ENCODE data around the gene PARN. TPM values are rescaled to one million over a fixed set of nuclear protein-coding genes. Genes with fewer than 3 reads are reported as not detected.
"Not testable (repeated sequence)": the region's sequence is repeated elsewhere in the genome, so short reads cannot be mapped to it uniquely, and the experiment has no call there.

PARN gene
- total and polyA plus RNA-seq, 2 experiments from 2014 or later: 35.0 to 35.4 TPM

DNA sequence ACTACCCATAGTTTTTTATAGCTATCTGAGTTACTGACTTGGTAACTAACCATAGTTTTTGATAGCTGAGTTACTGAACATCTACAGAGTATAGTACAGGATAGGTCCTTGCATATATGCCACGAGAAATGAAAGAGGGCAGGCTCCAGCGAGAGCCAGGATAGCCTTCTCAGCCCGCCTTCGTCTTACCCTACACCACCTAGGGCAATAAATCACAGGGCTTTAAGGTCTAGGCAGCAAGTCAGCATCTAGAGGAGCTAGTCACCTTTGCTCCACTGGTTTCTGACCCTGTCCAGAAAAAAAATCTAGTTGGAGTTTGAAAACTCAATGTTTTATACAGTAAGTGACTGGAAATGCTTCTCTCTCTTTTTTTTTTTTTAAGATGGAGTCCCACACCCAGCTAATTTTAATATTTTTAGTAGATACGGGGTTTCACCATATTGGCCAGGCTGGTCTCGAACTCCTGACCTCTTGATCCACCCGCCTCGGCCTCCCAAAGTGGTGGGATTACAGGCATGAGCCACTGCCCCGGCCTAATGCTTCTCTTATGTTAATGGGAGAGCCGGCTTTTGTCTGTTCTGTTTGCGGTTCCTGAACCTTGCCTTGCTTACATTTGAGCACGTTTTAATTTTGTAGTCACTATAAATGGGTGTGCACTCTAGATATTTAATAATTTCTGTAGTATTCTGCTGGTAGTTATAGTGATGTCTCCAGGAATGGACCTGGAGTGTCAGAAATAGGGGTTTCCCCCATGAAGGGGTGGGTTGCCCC lies 5.5 kb upstream of the PARN start:
- no peak overlapping the region for H3K4me2 ChIP-seq (ENCODE audit: unreplicated experiment)
- no peak overlapping the region for H3K9ac ChIP-seq
- H3K79me2 ChIP-seq (ENCODE audit: insufficient read depth): peaks cover 88% of the 10 kb centered on the region
- no peak overlapping the region for H3K4me3 ChIP-seq
- no peak overlapping the region for H2AFZ ChIP-seq
- 0 out of 2 replicates have a peak, but pooled peaks cover 14% of the 10 kb centered on the region for H3K36me3 ChIP-seq (ENCODE audit: low read depth)
- no peak for DNase-seq
- no peak for TF ChIP-seq EZH2phosphoT487 (IDR thresholded peaks at IDR 0.05; ENCODE audit: insufficient read depth, low read depth)
- no peak for TF ChIP-seq EZH2 (IDR thresholded peaks at IDR 0.05; ENCODE audit: insufficient read depth, poor library complexity, severe bottlenecking)
- H3K27me3 ChIP-seq (replicated peaks; ENCODE audit: insufficient read depth): no peaks in the 10 kb centered on the region
- no peaks in the 10 kb centered on the region for H3K9me3 ChIP-seq (ENCODE audit: low read depth)
- in situ Hi-C loops (cut with MboI): no loop called here
- no peaks in the 10 kb centered on the region for H3K9me2 ChIP-seq (ENCODE audit: insufficient read depth)
- peaks cover 17% of the 10 kb centered on the region for H3K4me1 ChIP-seq (ENCODE audit: insufficient read depth)
- 78 to 79% methylated on average over 12 of the region's 12 CpGs for WGBS, 2 experiments (ENCODE audit: low coverage in 1 of 2, low lambda C conversion rate in 2 of 2, missing lambda C conversion rate in 2 of 2)
- H4K20me1 ChIP-seq (ENCODE audit: insufficient read depth): peaks cover 15% of the 10 kb centered on the region; the same call in 1 of the 2 replicates
- H3K27ac ChIP-seq: no peak overlapping the region
- peaks cover 4% of the 10 kb centered on the region; the same call in 1 of the 2 replicates for H3F3A ChIP-seq (ENCODE audit: insufficient read depth)

DNA sequence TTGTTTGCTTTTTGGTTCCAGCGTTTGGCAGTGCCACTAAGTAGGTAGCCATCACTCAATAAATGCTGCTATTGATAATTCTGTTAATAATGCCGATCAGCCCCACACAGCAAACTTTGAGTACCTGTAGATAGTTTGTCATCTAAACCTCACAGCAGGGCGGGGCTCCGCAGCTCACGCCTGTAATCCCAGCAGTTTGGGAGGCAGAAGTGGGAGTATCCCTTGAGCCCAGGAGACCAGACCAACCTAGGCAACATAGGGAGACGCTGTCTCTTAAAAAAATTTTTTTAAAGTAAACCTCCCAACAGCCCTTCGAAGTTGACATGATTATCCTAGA lies 4.3 kb upstream of the PARN start:
- Histone ChIP-seq H3K9me3 (ENCODE audit: low read depth) (no peaks in the 10 kb centered on the region), H4K20me1 (ENCODE audit: insufficient read depth) (peaks cover 15% of the 10 kb centered on the region; the same call in 1 of the 2 replicates), H3K36me3 (ENCODE audit: low read depth) (0 out of 2 replicates have a peak, but pooled peaks cover 8% of the 10 kb centered on the region), H2AFZ (no peak overlapping the region), H3F3A (ENCODE audit: insufficient read depth) (peaks cover 4% of the 10 kb centered on the region; the same call in 1 of the 2 replicates), H3K4me2 (ENCODE audit: unreplicated experiment) (peak overlapping the region; percentile 98), H3K9ac (peak overlapping the region; percentile 97), H3K4me3 (peak overlapping the region; percentile 95), H3K4me1 (ENCODE audit: insufficient read depth) (peaks cover 19% of the 10 kb centered on the region), H3K27ac (0 out of 2 replicates have a peak overlapping the region, but pooled peaks have one; percentile 88), H3K79me2 (ENCODE audit: insufficient read depth) (peaks cover 81% of the 10 kb centered on the region), H3K27me3 (replicated peaks; ENCODE audit: insufficient read depth) (no peaks in the 10 kb centered on the region), H3K9me2 (ENCODE audit: insufficient read depth) (no peaks in the 10 kb centered on the region)
- 65 to 71% methylated on average over 7 of the region's 7 CpGs for WGBS, 2 experiments (ENCODE audit: low coverage in 1 of 2, low lambda C conversion rate in 2 of 2, missing lambda C conversion rate in 2 of 2)
- in situ Hi-C loops (cut with MboI): no loop called here
- no peak for DNase-seq
- no peak for TF ChIP-seq EZH2phosphoT487 (IDR thresholded peaks at IDR 0.05; ENCODE audit: insufficient read depth, low read depth)

DNA sequence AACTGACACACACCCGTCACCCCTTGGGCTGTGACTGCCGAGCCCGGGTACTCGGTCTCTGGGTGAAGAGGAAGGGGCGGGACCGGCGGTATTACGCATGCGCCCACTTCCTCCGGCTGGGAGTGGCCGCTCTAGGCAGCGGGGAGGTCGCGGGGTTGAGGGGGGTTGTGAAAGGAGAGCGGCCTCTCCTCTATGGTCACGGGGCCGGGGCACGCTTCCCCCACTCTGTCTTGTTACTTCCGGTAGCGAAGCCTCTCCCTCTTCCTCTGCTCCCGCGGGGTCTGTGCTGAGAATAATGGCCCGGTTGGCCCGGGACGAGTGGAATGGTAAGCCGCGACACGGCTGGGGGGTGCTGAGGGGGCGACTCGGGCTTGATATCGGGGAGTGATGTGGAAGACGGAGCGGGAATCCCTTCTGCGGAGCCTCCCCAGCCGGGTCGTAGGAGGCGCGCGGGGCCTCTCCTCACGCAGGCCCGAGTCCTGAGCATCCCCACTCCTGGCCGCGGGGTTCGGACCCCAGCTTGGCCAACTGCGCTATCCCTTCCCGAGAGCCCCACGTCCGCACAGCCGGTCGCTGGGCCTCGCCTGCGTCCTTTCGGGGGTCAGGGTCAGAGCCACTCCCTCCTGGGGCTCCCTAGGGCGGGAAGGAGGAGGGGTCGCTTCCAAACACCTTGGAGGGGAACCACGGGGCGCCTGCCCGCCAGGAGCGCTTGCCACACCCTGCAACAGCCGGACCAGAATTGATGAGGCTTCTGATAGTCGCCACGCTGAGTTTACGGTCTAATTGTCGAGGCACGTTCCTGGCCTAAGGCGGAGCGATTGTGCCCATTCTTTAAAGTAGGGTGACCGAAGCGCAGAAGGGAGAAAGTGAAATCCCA lies 2.9 kb upstream of the PARN start, which contains the start of gene BFAR:
Gene BFAR, plus strand, starts transcription at position 259 of the 877 bp plus-strand sequence. CDS start 11,396 bp downstream, outside the sequence.
- Histone ChIP-seq H3K9ac (peak within 1 kb of the TSS; percentile 97), H3K4me2 (ENCODE audit: unreplicated experiment) (peak within 1 kb of the TSS; percentile 98), H3K9me2 (ENCODE audit: insufficient read depth) (no peaks in the 10 kb centered on the region), H3K4me3 (peak within 1 kb of the TSS; percentile 95), H3K36me3 (ENCODE audit: low read depth) (no peaks in the 10 kb centered on the region; the same call in 1 of the 2 replicates), H3K27ac (peak within 1 kb of the TSS; percentile 88), H4K20me1 (ENCODE audit: insufficient read depth) (peaks cover 15% of the 10 kb centered on the region; the same call in 1 of the 2 replicates), H3K9me3 (ENCODE audit: low read depth) (no peaks in the 10 kb centered on the region), H3K27me3 (replicated peaks; ENCODE audit: insufficient read depth) (no peaks in the 10 kb centered on the region), H2AFZ (peak within 1 kb of the TSS; percentile 86), H3F3A (ENCODE audit: insufficient read depth) (peaks cover 4% of the 10 kb centered on the region; the same call in 1 of the 2 replicates), H3K79me2 (ENCODE audit: insufficient read depth) (peaks cover 81% of the 10 kb centered on the region), H3K4me1 (ENCODE audit: insufficient read depth) (peaks cover 28% of the 10 kb centered on the region)
- no peak for TF ChIP-seq EZH2 (IDR thresholded peaks at IDR 0.05; ENCODE audit: insufficient read depth, poor library complexity, severe bottlenecking)
- no peak for TF ChIP-seq EZH2phosphoT487 (IDR thresholded peaks at IDR 0.05; ENCODE audit: insufficient read depth, low read depth)
- WGBS, 2 experiments (ENCODE audit: low coverage in 1 of 2, low lambda C conversion rate in 2 of 2, missing lambda C conversion rate in 2 of 2): 0 to 1% methylated on average over 67 of the region's 69 CpGs
- in situ Hi-C loops (cut with MboI): no loop called here
- DNase-seq: peak; percentile 97

DNA sequence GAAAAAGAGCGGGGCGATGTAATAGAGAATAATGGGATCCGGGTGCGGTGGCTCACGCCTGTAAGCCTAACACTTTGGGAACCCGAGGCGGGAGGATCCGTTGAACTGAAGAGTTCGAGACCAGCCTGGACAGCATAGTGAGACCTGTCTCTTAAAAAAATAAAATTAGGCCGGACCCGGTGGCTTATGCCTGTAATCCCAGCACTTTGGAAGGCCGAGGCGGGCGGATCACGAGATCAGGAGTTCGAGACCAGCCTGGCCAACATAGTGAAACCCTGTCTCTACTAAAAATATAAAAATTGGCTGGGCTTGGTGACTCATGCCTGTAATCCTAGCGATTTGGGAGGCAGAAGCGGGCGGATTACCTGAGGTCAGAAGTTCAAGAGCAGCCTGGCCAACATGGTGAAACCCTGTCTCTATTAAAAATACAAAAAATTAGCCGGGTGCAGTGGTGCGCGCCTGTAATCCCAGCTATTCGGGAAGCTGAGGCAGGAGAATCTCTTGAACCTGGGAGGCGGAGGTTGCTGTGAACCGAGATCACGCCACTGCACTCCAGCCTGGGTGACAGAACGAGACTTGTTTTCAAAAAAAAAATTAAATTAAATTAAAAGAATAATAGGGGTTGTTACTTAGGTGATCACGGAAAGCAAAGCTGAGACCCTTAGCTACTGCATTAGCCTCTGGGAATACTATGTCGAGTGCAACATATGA lies 715 bp upstream of the PARN start:
- Histone ChIP-seq H3K9ac (peak overlapping the region; percentile 96), H3K4me2 (ENCODE audit: unreplicated experiment) (peak overlapping the region; percentile 60), H3K79me2 (ENCODE audit: insufficient read depth) (peaks cover 61% of the 10 kb centered on the region), H3K4me1 (ENCODE audit: insufficient read depth) (peaks cover 28% of the 10 kb centered on the region), H3K36me3 (ENCODE audit: low read depth) (peaks cover 16% of the 10 kb centered on the region), H3K27ac (peak overlapping the region; percentile 76), H3K4me3 (peak overlapping the region; percentile 89), H4K20me1 (ENCODE audit: insufficient read depth) (peaks cover 10% of the 10 kb centered on the region; the same call in 1 of the 2 replicates), H2AFZ (peak overlapping the region; percentile 93)
- DNase-seq; H3F3A ChIP-seq (ENCODE audit: insufficient read depth); H3K9me3 ChIP-seq (ENCODE audit: low read depth); in situ Hi-C loops (cut with MboI); H3K27me3 ChIP-seq (replicated peaks; ENCODE audit: insufficient read depth); H3K9me2 ChIP-seq (ENCODE audit: insufficient read depth): not testable (repeated sequence)
- 69 to 78% methylated on average over 26 to 29 of the region's 29 CpGs for WGBS, 2 experiments (ENCODE audit: low coverage in 1 of 2, low lambda C conversion rate in 2 of 2, missing lambda C conversion rate in 2 of 2)
